Ammon's horn (tissue), 1 donor: ENCODE results near the gene NACA2.
"Not testable (repeated sequence)": the region's sequence is repeated elsewhere in the genome, so short reads cannot be mapped to it uniquely, and the experiment has no call there.

Experiments
- DNase-seq: peaks from one replicate; pipeline ENCODE4 v3.0.0-alpha.2; 2016; ENCODE audit warnings: low spot score

NACA2 gene

GRCh38 chr17:61575983-61576382 lies 15.0 kb downstream of the NACA2 start:
- no peak for DNase-seq

DNA sequence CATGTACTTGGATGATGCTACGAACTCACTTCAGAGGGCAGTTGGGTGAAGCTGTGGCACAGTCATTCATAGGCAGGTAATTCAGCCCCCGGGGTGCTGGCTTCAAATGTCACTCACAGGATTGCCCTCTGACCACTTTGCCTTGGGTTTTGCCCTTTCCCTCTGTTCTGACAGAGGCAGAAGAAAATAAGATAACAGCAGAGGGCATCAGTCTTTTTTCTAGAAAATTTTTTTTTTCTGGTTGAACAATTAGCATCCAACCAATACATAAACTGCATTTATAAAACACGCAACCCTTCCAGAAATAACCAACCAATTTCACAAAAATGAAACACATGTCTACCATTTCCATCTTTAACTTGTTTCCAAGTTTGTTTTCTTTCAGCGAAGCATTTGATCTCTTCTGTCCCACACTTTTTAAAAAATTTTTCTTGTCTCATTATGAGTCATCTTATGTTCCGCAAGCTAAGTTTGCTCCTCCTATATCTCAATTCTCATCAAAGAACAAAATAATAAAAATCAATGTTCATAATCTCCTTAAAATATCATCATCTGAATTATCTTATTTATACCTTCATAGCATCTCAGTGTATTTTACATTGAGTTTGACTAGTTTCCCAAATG lies 15.6 kb downstream of the NACA2 start:
- DNase-seq = no peak

GRCh38 chr17:61574542-61575351 lies 16.3 kb downstream of the NACA2 start:
- peak; percentile 41 for DNase-seq

DNA sequence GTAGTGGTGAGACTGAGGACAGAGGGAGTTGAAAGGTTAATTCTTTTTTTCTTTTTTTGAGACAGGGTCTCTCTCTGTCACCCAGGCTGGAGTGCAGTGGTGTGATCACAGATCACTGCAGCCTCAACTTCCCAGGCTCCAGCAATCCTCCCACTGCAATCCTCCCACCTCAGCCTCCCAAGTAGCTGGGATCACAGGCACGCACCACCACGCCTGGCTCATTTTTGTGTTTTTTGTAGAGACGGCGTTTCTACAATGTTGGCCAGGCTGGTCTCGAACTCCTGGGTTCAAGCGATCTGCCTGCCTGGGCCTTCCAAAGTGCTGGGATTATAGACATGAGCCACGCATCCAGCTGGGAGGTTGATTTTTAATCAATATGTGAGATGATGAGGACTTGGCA lies 18.5 kb downstream of the NACA2 start:
- DNase-seq = not testable (repeated sequence)

GRCh38 chr17:61571624-61572023 lies 19.4 kb downstream of the NACA2 start:
- no peak for DNase-seq

- DNase-seq = no peak
Measured at GRCh38 chr17:61570118-61570517, 20.9 kb downstream of the NACA2 start.

GRCh38 chr17:61569525-61569924 lies 21.5 kb downstream of the NACA2 start:
- not testable (repeated sequence) for DNase-seq

DNA sequence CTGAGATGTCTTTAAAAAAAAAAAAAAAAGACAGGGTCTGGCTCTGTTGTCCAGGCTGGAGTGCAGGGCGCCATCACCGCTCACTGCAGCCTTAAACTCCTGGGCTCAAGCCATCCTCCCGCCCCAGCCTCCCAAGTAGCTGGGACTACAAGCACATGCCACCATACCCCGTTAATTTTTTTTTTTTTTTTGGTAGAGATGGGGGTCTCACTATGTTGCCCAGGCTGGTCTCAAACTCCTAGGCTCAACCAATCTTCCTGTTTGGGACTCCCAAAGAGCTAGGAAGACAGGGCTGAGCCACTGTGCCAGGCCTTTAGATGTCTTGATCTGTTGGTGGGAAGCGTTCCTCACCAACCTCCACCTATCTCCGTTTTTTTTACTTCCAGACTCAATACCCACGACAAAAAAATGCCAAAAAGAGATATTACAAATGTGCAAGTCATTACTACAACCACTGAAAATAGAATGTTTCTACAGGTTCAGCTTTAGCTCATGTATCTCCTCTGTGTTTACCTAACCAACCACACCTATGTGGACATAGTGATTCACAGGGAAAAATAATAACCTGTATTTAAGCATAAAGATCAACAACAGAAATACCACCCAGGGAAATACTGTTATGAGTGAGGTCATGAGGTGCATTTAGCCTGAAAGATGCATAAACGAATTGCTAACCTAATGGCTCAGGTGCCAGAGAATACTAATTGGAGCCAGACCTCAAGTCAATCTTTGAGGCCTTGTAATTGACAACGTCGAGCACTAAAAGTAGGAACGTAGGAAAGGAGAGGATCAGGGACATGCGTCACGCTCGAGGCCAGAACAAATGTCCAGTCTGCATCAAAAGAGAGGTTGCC lies 22.6 kb downstream of the NACA2 start:
- DNase-seq = no peak

DNA sequence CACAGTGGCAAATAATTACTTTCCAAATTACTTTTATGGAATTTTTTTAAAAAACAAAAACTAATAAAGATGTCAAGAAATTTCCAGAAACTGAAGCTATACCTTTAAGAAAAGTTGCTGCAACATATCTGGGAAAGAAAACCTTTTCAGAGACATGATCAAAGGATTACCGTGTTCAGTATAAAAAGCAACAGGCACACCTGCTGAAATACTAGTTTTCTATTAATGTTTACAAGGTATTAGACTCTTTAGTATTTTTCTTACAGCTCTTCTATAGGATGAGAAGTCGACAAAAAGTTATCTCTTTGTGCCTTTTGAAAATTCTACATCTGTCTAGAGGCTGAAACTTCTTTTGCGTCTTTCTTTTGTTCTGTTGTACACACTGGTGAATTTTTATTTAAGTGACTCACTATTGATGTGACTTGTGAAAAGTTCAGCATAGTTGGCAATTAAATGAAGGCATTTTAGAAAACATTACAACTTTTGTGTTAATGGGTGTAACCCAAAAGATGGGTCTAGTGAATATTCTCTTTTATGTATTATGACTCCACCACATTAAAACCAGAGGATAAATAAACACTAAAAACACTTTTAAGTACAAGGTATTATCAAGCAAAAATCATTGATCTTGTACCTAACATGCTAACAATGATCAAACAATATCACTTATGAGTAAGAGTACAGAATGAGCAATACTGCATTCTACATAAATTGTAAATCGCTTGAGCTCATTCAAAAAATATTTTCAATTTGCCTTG lies 23.8 kb downstream of the NACA2 start:
- DNase-seq = no peak

DNA sequence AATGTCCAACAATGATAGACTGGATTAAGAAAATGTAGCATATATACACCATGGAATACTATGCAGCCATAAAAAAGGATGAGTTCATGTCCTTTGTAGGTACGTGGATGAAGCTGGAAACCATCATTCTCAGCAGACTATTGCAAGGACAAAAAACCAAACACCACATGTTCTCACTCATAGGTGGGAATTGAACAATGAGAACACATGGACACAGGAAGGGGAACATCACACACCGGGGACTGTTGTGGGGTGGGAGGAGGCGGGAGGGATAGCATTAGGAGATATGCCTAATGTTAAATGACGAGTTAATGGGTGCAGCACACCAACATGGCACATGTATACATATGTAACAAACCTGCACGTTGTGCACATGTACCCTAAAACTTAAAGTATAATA lies 24.6 kb downstream of the NACA2 start:
- DNase-seq = not testable (repeated sequence)

GRCh38 chr17:61565850-61566249 lies 25.2 kb downstream of the NACA2 start:
- not testable (repeated sequence) for DNase-seq

- no peak for DNase-seq
Measured at GRCh38 chr17:61565213-61565612, 25.8 kb downstream of the NACA2 start.

- DNase-seq = no peak
Measured at GRCh38 chr17:61562287-61562686, 28.7 kb downstream of the NACA2 start.

GRCh38 chr17:61561354-61561753 lies 29.7 kb downstream of the NACA2 start:
- no peak for DNase-seq

- no peak for DNase-seq
Measured at GRCh38 chr17:61560071-61560470, 30.9 kb downstream of the NACA2 start.

DNA sequence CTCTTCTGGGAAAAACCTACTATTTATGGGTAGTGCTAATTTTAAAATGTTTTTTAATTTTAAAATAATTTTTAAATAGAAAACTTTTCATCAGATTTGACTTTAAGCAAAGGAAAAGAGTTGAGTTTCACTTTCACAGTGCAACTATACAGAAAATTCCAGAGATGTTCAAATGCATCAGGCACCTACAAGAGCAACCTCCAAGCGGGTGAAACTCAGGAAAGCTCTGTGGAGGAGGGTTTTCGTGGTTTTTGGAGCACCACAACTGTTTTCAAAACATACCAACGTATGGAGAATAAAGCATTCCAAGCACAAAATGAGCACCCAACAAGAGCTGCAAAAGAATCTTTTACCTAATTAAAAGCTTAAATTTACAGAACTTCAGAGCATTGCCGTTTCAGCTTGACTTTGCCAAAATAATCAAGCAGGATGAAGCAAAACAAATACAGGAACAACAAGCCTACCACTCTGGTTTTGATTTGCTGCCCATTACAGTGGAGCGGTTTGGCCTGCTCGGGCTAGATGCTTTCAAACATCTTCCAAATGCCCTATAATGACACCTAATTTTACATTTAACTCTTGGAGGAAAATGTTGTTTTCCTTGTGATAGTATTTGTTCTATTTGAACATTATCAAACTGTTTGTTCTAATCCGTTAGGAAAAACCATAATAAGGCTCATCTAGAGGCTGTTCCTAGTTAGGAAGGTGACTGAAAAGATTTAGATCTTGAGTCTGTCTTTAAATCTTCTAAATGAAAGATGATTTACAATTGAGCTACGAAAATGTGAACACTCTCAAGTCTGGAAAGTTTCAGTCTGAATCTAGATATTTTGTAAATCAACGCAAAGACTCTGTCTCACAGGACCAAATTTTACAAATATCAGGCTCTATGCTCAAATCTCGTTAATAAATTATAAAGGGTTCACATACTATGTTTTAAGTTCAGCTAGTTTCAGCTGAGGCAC lies 34.5 kb downstream of the NACA2 start:
- no peak for DNase-seq

- DNase-seq = no peak
Measured at GRCh38 chr17:61555127-61555566, 35.9 kb downstream of the NACA2 start.

DNA sequence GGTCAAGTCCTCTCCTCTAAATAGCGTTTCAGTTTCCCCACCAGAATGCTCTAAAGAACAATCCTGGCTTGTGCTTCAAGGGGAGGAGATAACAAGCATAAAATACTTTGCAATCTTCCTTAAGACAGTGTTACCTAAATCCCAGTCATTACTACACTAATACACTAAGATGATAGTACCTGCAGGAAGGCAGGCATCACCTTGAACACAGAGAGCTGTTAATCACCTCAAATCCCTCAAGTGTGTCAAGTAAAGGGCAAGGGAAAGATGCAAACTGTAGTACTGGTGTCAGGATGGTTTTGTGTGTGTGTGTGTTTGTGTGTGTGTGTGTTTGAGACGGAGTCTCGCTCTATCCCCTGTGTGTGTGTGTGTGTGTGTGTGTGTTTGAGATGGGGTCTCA lies 36.8 kb downstream of the NACA2 start:
- DNase-seq = no peak

GRCh38 chr17:61552560-61552959 lies 38.5 kb downstream of the NACA2 start:
- not testable (repeated sequence) for DNase-seq

GRCh38 chr17:61551255-61551742 lies 39.7 kb downstream of the NACA2 start:
- peak; percentile 20 for DNase-seq
